Head of caudate nucleus (tissue), 42 donors: Measurements from ENCODE around the gene SST.

ENCODE experiments used
- DNase-seq, 42 donors: peaks; one replicate each; pipeline versions ENCODE4 v3.0.0 to v3.0.0-alpha.2; 2020 to 2021; ENCODE audit warnings: mixed read lengths in 7 of 42
- intact Hi-C: fragments of 100-400 bp; cut with DNase I; formaldehyde crosslinking; loops from one replicate; pipeline ENCODE4 v1.15.0; 2022

SST gene

GRCh38 chr3:187669675-187670504, at the start of gene SST:
Gene SST, minus strand, starts transcription at chr3:187670394. Its CDS starts 103 bp downstream, at chr3:187670291.
- intact Hi-C loops = no loop called here
- peak in 28 of 42 donors; percentile 5 to 73 (median 27) for DNase-seq

GRCh38 chr3:187719628-187720336, 49.6 kb upstream of the SST start:
- intact Hi-C loops = no loop called here
- peak in 27 of 42 donors; percentile 9 to 77 (median 51) for DNase-seq

- intact Hi-C loops = no loop called here
- DNase-seq = no peak
Observed at GRCh38 chr3:187718802-187719201, 48.6 kb upstream of the SST start.

- intact Hi-C loops = no loop called here
- no peak for DNase-seq
Observed at GRCh38 chr3:187717572-187717971, 47.4 kb upstream of the SST start.

- DNase-seq = peak; percentile 28 to 92 (median 78)
Observed at GRCh38 chr3:187714404-187714979, 44.3 kb upstream of the SST start.

GRCh38 chr3:187713504-187713903, 43.3 kb upstream of the SST start:
- no peak for DNase-seq
- intact Hi-C loops = no loop called here

More at GRCh38 chr3:187714404-187714979, 44.3 kb upstream of the SST start:
- intact Hi-C loops = no loop called here

- intact Hi-C loops = no loop called here
- DNase-seq = no peak
Observed at GRCh38 chr3:187709155-187709554, 39.0 kb upstream of the SST start.

GRCh38 chr3:187708696-187709095, 38.5 kb upstream of the SST start:
- intact Hi-C loops = no loop called here
- DNase-seq = no peak

GRCh38 chr3:187706971-187707370, 36.8 kb upstream of the SST start:
- DNase-seq = peak in 16 of 42 donors; percentile 8 to 53 (median 26)
- intact Hi-C loops = no loop called here

- intact Hi-C loops = no loop called here
Observed at GRCh38 chr3:187705164-187705563, 35.0 kb upstream of the SST start.

GRCh38 chr3:187702507-187703033, 32.4 kb upstream of the SST start, which contains the start of gene RTP2:
Gene RTP2, minus strand, starts transcription at chr3:187702557. Its CDS starts 429 bp downstream, at chr3:187702128.
- DNase-seq = no peak
- intact Hi-C loops = no loop called here

More at GRCh38 chr3:187705164-187705563, 35.0 kb upstream of the SST start:
- no peak for DNase-seq

- intact Hi-C loops = no loop called here
- no peak for DNase-seq
Observed at GRCh38 chr3:187700249-187700648, 30.1 kb upstream of the SST start.

- intact Hi-C loops = no loop called here
- DNase-seq = no peak
Observed at GRCh38 chr3:187698499-187699399, 28.6 kb upstream of the SST start.

GRCh38 chr3:187696021-187696420, 25.8 kb upstream of the SST start:
- no peak for DNase-seq
- intact Hi-C loops = no loop called here

GRCh38 chr3:187695449-187695848, 25.3 kb upstream of the SST start:
- intact Hi-C loops = no loop called here
- no peak for DNase-seq

- no peak for DNase-seq
- intact Hi-C loops = no loop called here
Observed at GRCh38 chr3:187694801-187695200, 24.6 kb upstream of the SST start.

- DNase-seq = no peak
- intact Hi-C loops = no loop called here
Observed at GRCh38 chr3:187693431-187693830, 23.2 kb upstream of the SST start.

- DNase-seq = no peak
- intact Hi-C loops = no loop called here
Observed at GRCh38 chr3:187689984-187690383, 19.8 kb upstream of the SST start.
